GM12865 (cell line): ENCODE measurements around the gene CAMK2B.

Experiments used
- DNase-seq: peaks from one replicate; pipeline ENCODE4 v3.0.0; 2010; ENCODE audit warnings: low read depth
- H3K4me3 ChIP-seq: 2 replicates; pipeline ENCODE4 v1.5.1; 2011; ENCODE audit warnings: mild to moderate bottlenecking, low read depth, low read length, control low read depth
- CTCF ChIP-seq: IDR thresholded peaks from 2 replicates; pipeline ENCODE4 v1.5.1; 2011; ENCODE audit warnings: low read length, control low read depth, low read depth, inconsistent platforms; ENCODE audit not compliant: insufficient read depth; ENCODE audit errors: missing control alignments

CAMK2B gene

GRCh38 chr7:44346063-44346462 is 20.7 kb upstream of the CAMK2B start:
- no peak for DNase-seq
- TF ChIP-seq CTCF, result no peak
- H3K4me3 ChIP-seq, result no peak overlapping the region

GRCh38 chr7:44341401-44341800 is 16.0 kb upstream of the CAMK2B start:
- DNase-seq, result no peak
- no peak overlapping the region for H3K4me3 ChIP-seq
- no peak for TF ChIP-seq CTCF

DNA sequence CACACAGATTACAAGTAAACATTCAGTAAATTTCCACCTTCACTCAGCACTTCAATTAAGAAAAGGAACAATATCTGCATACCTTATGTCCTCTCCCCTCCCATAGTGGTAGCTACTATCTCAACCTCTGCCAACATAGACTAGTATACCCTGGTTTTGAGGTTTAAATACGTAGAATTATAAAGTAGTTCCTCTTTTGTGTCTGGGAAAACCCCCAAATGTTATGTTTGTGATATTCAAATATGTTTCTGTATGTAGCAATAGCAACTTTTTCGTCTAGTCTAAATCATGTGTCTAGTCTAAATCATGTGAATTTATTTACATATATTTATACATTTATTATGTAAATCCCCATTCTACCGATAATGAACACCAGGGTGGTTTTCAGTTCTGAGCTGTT is 13.2 kb upstream of the CAMK2B start:
- no peak for DNase-seq
- H3K4me3 ChIP-seq, result no peak overlapping the region

GRCh38 chr7:44336491-44336890 is 11.1 kb upstream of the CAMK2B start:
- no peak overlapping the region for H3K4me3 ChIP-seq
- no peak for DNase-seq
- TF ChIP-seq CTCF, result no peak

More for the DNA sequence above, 13.2 kb upstream of the CAMK2B start:
- no peak for TF ChIP-seq CTCF

DNA sequence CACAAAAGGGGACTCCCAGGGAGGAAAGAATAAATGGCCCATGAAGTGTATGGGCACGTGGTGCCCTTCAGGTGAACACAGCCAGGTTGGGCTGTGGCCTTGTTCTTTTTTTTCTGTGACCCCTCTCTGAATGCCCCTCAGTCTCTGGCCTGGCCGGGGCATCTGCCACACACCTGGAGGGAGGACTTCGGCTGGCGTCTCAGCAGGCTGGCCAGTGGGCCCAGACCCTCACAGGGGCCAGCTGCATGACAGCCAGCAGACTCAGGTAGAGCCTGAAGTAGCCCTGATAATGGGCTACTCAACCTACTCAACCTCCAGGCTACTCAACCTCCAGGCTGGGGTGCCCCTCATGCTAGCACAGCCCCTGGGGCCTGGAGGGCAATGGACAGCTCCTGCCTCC is 9.8 kb upstream of the CAMK2B start:
- no peak for DNase-seq
- no peak for TF ChIP-seq CTCF
- no peak overlapping the region for H3K4me3 ChIP-seq

DNA sequence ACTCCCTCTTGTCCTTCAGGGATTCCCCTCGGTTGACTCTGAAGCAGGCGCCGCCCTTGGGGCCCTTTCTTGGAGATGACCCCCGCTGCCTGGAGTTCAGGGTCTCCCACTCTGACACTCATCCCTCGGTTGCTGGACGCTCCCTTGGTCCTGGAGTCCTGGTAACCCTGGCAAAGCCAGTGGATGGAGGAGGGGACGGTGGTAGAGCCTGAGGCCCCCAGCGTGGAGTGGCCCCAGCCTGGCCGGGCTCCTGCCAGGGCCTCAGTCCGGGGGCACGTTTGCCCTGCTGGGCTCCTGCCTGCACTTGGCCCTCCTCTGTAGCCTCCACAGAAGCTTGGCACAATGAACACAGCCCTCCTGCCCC is 9.3 kb upstream of the CAMK2B start:
- no peak for DNase-seq
- H3K4me3 ChIP-seq, result no peak overlapping the region
- no peak for TF ChIP-seq CTCF

GRCh38 chr7:44333911-44334733 is 8.7 kb upstream of the CAMK2B start:
- no peak for DNase-seq
- H3K4me3 ChIP-seq, result no peak overlapping the region

More at GRCh38 chr7:44333911-44334733, 8.7 kb upstream of the CAMK2B start:
- no peak for TF ChIP-seq CTCF
